Body of pancreas (tissue), 4 donors: Measurements from ENCODE around the gene BCL2L12. TPM values are rescaled to one million over a fixed set of nuclear protein-coding genes. Genes with fewer than 3 reads are reported as not detected.

Experiments used
- ATAC-seq: fragments of 150-250 bp; one replicate; pipeline ENCODE4 v1.9.1; 2016
- DNase-seq, 4 donors: peaks; one replicate each; pipeline ENCODE4 v3.0.0-alpha.2; 2019
- H3K27ac ChIP-seq, 4 donors: fragments of 200-600 bp; sonication (generic); 1 replicate in 3 of 4; 2 replicates in 1 of 4; pipeline versions ENCODE4 v1.5.1 to v1.6.1; 2016 to 2019; ENCODE audit warnings: mild to moderate bottlenecking in 1 of 4, mixed read lengths in 1 of 4, moderate library complexity in 1 of 4
- H3K27me3 ChIP-seq, 2 donors: fragments of 200-600 bp; sonication (generic); one replicate each; pipeline ENCODE4 v1.6.0; 2016; ENCODE audit warnings: mild to moderate bottlenecking in 1 of 2
- H3K36me3 ChIP-seq, 2 donors: fragments of 200-600 bp; sonication (generic); replicated peaks in 1 of 2; 2 replicates each; pipeline ENCODE4 v1.5.1; 2016; ENCODE audit warnings: low read depth in 2 of 2; ENCODE audit not compliant: insufficient read depth in 1 of 2
- H3K4me1 ChIP-seq: fragments of 200-600 bp; sonication (generic); one replicate; pipeline ENCODE4 v1.6.0; 2016
- H3K4me3 ChIP-seq, 2 donors: fragments of 200-600 bp; sonication (generic); 1 replicate in 1 of 2; 2 replicates in 1 of 2; pipeline ENCODE4 v1.5.1; 2016 to 2019
- H3K9me3 ChIP-seq, 3 donors: fragments of 200-600 bp; sonication (generic); 1 replicate in 2 of 3; 2 replicates in 1 of 3; pipeline ENCODE4 v1.5.1; 2016
- CTCF ChIP-seq, 7 experiments: fragments of 450-650 bp in 4 of 7; fragments of 200-600 bp in 3 of 7; sonication (generic) in 3 of 7; IDR thresholded peaks; one replicate each; pipeline ENCODE4 v1.5.1; 2016 to 2019; ENCODE audit warnings: antibody characterized with exemption in 7 of 7
- POLR2A ChIP-seq, 3 donors: fragments of 450-650 bp; IDR thresholded peaks; one replicate each; pipeline ENCODE4 v1.6.1; 2016; ENCODE audit warnings: antibody characterized with exemption in 3 of 3, mild to moderate bottlenecking in 2 of 3
- WGBS, 2 donors: methylation state at CpG; one replicate each; pipeline ENCODE4 v1.1.5; 2017; 5-methylcytosine and 5-hydroxymethylcytosine counted together
- intact Hi-C: fragments of 100-400 bp; cut with DNase I; formaldehyde crosslinking; loops from one replicate; pipeline ENCODE4 v1.15.1; 2023
- total RNA-seq, 2 donors: library from RNA; depleted of rRNA; stranded (reverse); fragments of >200 nt; gene quantifications; one replicate each; pipeline ENCODE4 v1.1.0, GENCODE V29; 2016

Gene BCL2L12
- total RNA-seq, 2 donors from 2014 or later: 3.6 to 5.6 TPM

DNA sequence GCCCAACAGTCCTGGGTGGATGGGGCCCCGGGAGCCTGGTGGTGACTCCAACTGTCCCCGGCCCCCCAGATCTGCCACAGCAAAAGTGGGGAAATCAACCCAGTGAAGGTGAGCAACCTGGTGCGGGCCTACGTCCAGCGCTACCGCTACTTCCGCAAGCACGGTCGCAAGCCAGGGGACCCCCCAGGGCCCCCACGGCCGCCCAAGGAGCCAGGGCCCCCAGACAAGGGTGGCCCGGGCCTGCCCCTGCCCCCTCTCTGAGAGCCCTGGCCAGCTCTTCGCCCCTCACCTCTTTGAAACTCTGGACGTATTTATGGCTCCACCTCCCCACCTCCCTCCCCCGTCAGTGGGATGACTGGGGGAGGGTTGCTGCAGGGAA is 7.6 kb upstream of the BCL2L12 start:
- no peak for DNase-seq
- TF ChIP-seq CTCF (IDR thresholded peaks at IDR 0.05): no peak
- no peak for TF ChIP-seq POLR2A (IDR thresholded peaks at IDR 0.05)
- no peaks in the 10 kb centered on the region for H3K9me3 ChIP-seq
- WGBS, 2 donors: 88% methylated on average over 3 to 9 of the region's 15 CpGs
- H3K4me3 ChIP-seq: no peak overlapping the region
- intact Hi-C loops: no loop called here
- no peaks in the 10 kb centered on the region for H3K4me1 ChIP-seq
- no peak for ATAC-seq
- H3K27me3 ChIP-seq: no peaks in the 10 kb centered on the region
- peaks cover 7 to 32% of the 10 kb centered on the region in 2 donors for H3K36me3 ChIP-seq
- H3K27ac ChIP-seq: no peak overlapping the region

DNA sequence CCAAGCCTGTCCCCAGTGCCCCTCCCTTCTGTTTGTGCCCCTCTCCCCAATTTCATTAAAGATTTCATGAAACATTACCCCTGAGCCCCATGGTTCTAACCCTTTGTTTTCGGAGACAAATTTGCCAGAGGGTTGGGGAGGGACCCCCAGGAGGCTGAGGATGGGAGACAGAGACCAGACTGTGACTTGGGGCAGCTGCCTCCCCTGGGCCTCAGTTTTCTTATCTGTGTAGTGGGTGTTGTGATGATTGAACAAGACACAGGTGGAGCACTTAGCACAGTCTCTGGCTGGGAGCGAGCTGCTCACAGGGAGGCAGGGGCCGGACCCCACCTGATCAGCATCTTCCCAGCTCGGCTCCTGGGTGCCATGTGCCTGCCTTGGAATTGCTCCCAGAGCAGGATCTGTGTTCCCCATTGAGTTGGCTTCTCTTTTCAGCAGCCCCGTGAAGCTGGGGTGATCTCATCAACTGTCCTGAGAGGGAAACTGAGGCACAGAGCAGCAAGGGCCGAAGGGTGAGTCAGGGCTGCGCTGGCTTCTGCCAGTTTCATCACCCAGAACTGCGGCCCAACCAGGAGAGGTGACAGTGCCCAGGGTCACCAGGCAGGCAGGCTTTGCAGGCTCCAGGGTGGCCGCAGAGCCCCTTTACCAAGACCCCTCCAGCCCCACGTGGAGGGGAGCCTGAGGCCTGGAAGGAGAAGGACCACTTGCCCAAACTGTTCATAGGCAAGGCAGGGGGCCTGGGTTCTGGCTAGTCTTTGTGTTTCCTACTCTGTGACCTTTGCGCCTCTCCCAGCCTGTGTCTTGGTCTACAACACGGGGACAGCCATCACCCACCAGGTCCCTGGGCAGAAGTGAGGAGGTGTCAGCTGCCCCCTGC is 6.9 kb upstream of the BCL2L12 start:
- TF ChIP-seq POLR2A (IDR thresholded peaks at IDR 0.05) (no peak), CTCF (IDR thresholded peaks at IDR 0.05) (no peak)
- Histone ChIP-seq H3K9me3 (no peaks in the 10 kb centered on the region), H3K27ac (no peak overlapping the region), H3K4me1 (peaks cover 5% of the 10 kb centered on the region), H3K27me3 (no peaks in the 10 kb centered on the region), H3K4me3 (no peak overlapping the region), H3K36me3 (peaks cover 7 to 30% of the 10 kb centered on the region in 2 donors)
- 89% methylated on average over 8 to 12 of the region's 12 CpGs for WGBS, 2 donors
- intact Hi-C loops: no loop called here
- no peak for DNase-seq
- ATAC-seq: no peak

DNA sequence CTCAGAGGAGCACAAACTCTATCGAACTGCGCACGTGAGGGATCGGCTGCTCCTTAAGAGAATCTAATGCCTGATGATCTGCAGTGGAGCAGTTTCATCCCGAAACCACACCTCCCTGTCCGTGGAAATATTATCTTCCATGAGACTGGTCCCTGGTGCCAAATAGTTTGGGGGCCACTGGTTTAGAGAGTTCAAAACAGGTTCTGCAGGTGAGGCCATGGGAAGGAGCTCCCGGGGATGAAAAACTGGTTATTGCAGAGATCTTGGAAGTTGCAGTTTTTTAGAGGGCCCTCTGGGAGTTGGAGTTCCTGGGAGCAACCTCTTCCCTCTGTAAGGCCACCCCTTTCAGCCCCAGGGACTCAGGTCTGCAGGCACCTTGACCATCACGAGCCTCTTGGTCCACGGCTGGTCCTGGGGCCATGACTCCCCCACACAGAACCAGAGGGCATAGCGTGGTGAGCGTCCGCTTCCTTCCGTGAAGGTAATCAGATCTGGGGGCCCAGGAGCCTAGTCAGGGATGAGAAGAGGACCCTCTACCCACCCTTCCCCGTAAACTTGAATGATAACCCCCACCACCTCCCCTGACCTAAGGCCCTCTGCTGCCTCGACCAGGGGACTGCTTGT is 5.3 kb upstream of the BCL2L12 start:
- no peak overlapping the region for H3K27ac ChIP-seq
- TF ChIP-seq POLR2A (IDR thresholded peaks at IDR 0.05): no peak
- TF ChIP-seq CTCF (IDR thresholded peaks at IDR 0.05): no peak
- H3K36me3 ChIP-seq: peaks cover 7 to 24% of the 10 kb centered on the region in 2 donors
- DNase-seq (no peak), ATAC-seq (no peak)
- H3K4me3 ChIP-seq: no peak overlapping the region
- H3K9me3 ChIP-seq: no peaks in the 10 kb centered on the region
- H3K27me3 ChIP-seq: no peaks in the 10 kb centered on the region
- intact Hi-C loops: no loop called here
- WGBS, 2 donors: 91 to 96% methylated on average over 10 to 15 of the region's 15 CpGs
- H3K4me1 ChIP-seq: peaks cover 12% of the 10 kb centered on the region

DNA sequence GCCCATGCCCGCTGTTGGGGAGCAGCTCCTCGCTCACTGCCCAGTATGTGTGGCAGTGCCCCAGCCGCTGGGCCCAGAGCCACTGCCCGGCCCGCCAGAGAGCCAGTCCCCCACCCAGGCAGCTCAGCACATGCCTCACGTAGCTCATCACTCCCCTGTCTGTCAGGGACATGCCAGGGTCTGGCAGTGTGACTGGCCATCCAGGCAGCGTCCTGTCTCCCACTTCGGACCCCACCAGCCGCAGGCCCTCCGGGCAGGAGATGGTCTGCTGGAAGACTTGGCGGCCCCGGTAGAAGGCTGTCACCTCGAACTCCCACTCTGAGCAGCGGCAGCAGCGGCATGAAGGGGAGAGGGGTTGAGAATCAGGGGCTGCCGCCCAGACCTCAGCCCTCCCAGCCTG is 3.7 kb upstream of the BCL2L12 start:
- Histone ChIP-seq H3K27me3 (no peaks in the 10 kb centered on the region), H3K4me1 (peaks cover 22% of the 10 kb centered on the region), H3K4me3 (no peak overlapping the region), H3K36me3 (peaks cover 7 to 17% of the 10 kb centered on the region in 2 donors), H3K27ac (no peak overlapping the region), H3K9me3 (no peaks in the 10 kb centered on the region)
- intact Hi-C loops: no loop called here
- TF ChIP-seq CTCF (IDR thresholded peaks at IDR 0.05) (no peak), POLR2A (IDR thresholded peaks at IDR 0.05) (no peak)
- DNase-seq (no peak), ATAC-seq (no peak)
- WGBS, 2 donors: 91 to 95% methylated on average over 13 to 16 of the region's 16 CpGs
